ENCODE data around the gene GGNBP2.

GGNBP2 gene

GRCh38 chr17:36544307-36545076 is at the start of gene GGNBP2:
Gene GGNBP2, plus strand, starts transcription at chr17:36544919. Its CDS starts 806 bp downstream, at chr17:36545725.
- Histone ChIP-seq H3K36me3 (replicated peaks; ENCODE audit: low read depth, low read length) (peaks cover 15% of the 10 kb centered on the region), H3K9ac (ENCODE audit: low read length) (peak within 1 kb of the TSS; percentile 99), H2AFZ (ENCODE audit: low read depth, low read length) (peak within 1 kb of the TSS; percentile 97), H3K27ac (ENCODE audit: low read length) (peak within 1 kb of the TSS; percentile 92), H3K27me3 (ENCODE audit: low read depth, low read length) (no peaks in the 10 kb centered on the region), H3K4me2 (ENCODE audit: low read length) (peak within 1 kb of the TSS; percentile 92), H4K20me1 (ENCODE audit: insufficient read depth, low read length) (peaks cover 31% of the 10 kb centered on the region), H3K4me3 (ENCODE audit: low read length) (peak within 1 kb of the TSS; percentile 97), H3K9me3 (ENCODE audit: insufficient read depth, low read length) (no peaks in the 10 kb centered on the region), H3K79me2 (ENCODE audit: low read length) (peaks cover 58% of the 10 kb centered on the region), H3K4me1 (ENCODE audit: low read length) (peaks cover 20% of the 10 kb centered on the region)
- no peak for TF ChIP-seq CTCF (IDR thresholded peaks at IDR 0.05; ENCODE audit: low read depth, low read length)
- no peak for TF ChIP-seq EZH2phosphoT487 (IDR thresholded peaks at IDR 0.05; ENCODE audit: low read depth)

GRCh38 chr17:36495076-36495578 is 49.6 kb upstream of the GGNBP2 start:
- H3K9me3 ChIP-seq (ENCODE audit: insufficient read depth, low read length): no peaks in the 10 kb centered on the region
- no peak overlapping the region for H3K27ac ChIP-seq (ENCODE audit: low read length)
- H3K4me1 ChIP-seq (ENCODE audit: low read length): no peaks in the 10 kb centered on the region
- no peaks in the 10 kb centered on the region for H3K27me3 ChIP-seq (ENCODE audit: low read depth, low read length)
- H2AFZ ChIP-seq (ENCODE audit: low read depth, low read length): no peak overlapping the region
- H3K4me2 ChIP-seq (ENCODE audit: low read length): no peak overlapping the region
- H4K20me1 ChIP-seq (ENCODE audit: insufficient read depth, low read length): peaks cover 3% of the 10 kb centered on the region; the same call in 1 of the 2 replicates
- H3K4me3 ChIP-seq (ENCODE audit: low read length): no peak overlapping the region
- H3K9ac ChIP-seq (ENCODE audit: low read length): no peak overlapping the region
- no peak for TF ChIP-seq CTCF (IDR thresholded peaks at IDR 0.05; ENCODE audit: low read depth, low read length)
- TF ChIP-seq EZH2phosphoT487 (IDR thresholded peaks at IDR 0.05; ENCODE audit: low read depth): no peak
- H3K79me2 ChIP-seq (ENCODE audit: low read length): peaks cover 17% of the 10 kb centered on the region
- peaks cover 47% of the 10 kb centered on the region for H3K36me3 ChIP-seq (replicated peaks; ENCODE audit: low read depth, low read length)

GRCh38 chr17:36496018-36496789 is 48.5 kb upstream of the GGNBP2 start:
- H3K27ac ChIP-seq (ENCODE audit: low read length): no peak overlapping the region
- no peaks in the 10 kb centered on the region for H3K9me3 ChIP-seq (ENCODE audit: insufficient read depth, low read length)
- no peak overlapping the region for H3K4me2 ChIP-seq (ENCODE audit: low read length)
- peaks cover 11% of the 10 kb centered on the region for H3K79me2 ChIP-seq (ENCODE audit: low read length)
- no peak overlapping the region for H3K4me3 ChIP-seq (ENCODE audit: low read length)
- no peak overlapping the region for H3K9ac ChIP-seq (ENCODE audit: low read length)
- H4K20me1 ChIP-seq (ENCODE audit: insufficient read depth, low read length): peaks cover 3% of the 10 kb centered on the region; the same call in 1 of the 2 replicates
- H3K27me3 ChIP-seq (ENCODE audit: low read depth, low read length): no peaks in the 10 kb centered on the region
- no peaks in the 10 kb centered on the region for H3K4me1 ChIP-seq (ENCODE audit: low read length)
- TF ChIP-seq CTCF (IDR thresholded peaks at IDR 0.05; ENCODE audit: low read depth, low read length) (no peak), EZH2phosphoT487 (IDR thresholded peaks at IDR 0.05; ENCODE audit: low read depth) (no peak)
- peaks cover 53% of the 10 kb centered on the region for H3K36me3 ChIP-seq (replicated peaks; ENCODE audit: low read depth, low read length)
- H2AFZ ChIP-seq (ENCODE audit: low read depth, low read length): no peak overlapping the region

- no peaks in the 10 kb centered on the region for H3K9me3 ChIP-seq (ENCODE audit: insufficient read depth, low read length)
- H3K27ac ChIP-seq (ENCODE audit: low read length): no peak overlapping the region
- H2AFZ ChIP-seq (ENCODE audit: low read depth, low read length): no peak overlapping the region
- H3K79me2 ChIP-seq (ENCODE audit: low read length): no peaks in the 10 kb centered on the region
- H3K27me3 ChIP-seq (ENCODE audit: low read depth, low read length): no peaks in the 10 kb centered on the region
- H3K4me2 ChIP-seq (ENCODE audit: low read length): no peak overlapping the region
- TF ChIP-seq CTCF (IDR thresholded peaks at IDR 0.05; ENCODE audit: low read depth, low read length): no peak
- TF ChIP-seq EZH2phosphoT487 (IDR thresholded peaks at IDR 0.05; ENCODE audit: low read depth): no peak
- no peaks in the 10 kb centered on the region for H4K20me1 ChIP-seq (ENCODE audit: insufficient read depth, low read length)
- H3K4me1 ChIP-seq (ENCODE audit: low read length): no peaks in the 10 kb centered on the region
- peaks cover 44% of the 10 kb centered on the region for H3K36me3 ChIP-seq (replicated peaks; ENCODE audit: low read depth, low read length)
- H3K4me3 ChIP-seq (ENCODE audit: low read length): no peak overlapping the region
- H3K9ac ChIP-seq (ENCODE audit: low read length): no peak overlapping the region
Observed at GRCh38 chr17:36498155-36498554, 46.6 kb upstream of the GGNBP2 start.

All from OCI-LY3 (cell line).